Left renal pelvis (tissue), 4 donors: ENCODE results near the gene PPARD. TPM values are rescaled to one million over a fixed set of nuclear protein-coding genes. Genes with fewer than 3 reads are reported as not detected.
"Not testable (repeated sequence)": the region's sequence is repeated elsewhere in the genome, so short reads cannot be mapped to it uniquely, and the experiment has no call there.

Source experiments
- DNase-seq, 4 donors: peaks; one replicate each; pipeline ENCODE4 v3.0.0-alpha.2; 2013; ENCODE audit warnings: low read depth in 4 of 4, low spot score in 3 of 4
- polyA plus RNA-seq, 4 donors: library from polyadenylated mRNA; unstranded; fragments of 120-200 nt; gene quantifications; one replicate each; pipeline ENCODE4 v1.2.1, GENCODE V29; 2013; ENCODE audit not compliant: insufficient read length in 4 of 4

The PPARD gene
- polyA plus RNA-seq, 4 donors: 21.0 to 26.4 (median 23.3) TPM

DNA sequence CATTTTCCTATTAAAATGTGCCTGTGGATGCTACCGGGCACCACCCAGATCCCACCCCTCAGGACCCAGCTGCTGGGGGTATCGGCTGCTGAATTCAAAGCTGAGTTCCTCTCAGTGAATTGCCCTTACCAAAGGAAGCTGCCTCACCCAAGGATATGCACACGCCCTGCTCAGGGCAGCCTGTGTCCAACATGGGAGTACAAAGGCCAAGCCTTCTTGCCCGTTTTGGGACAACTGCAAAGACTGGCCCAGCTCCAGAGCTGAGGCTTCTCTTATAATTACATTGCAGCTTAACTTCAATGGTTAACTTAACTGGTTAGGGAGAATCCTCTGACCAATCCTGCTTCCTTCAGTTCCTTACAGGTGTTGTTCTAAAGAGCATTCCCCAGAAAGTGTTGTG is 89.9 kb downstream of the PPARD start:
- DNase-seq: no peak

DNA sequence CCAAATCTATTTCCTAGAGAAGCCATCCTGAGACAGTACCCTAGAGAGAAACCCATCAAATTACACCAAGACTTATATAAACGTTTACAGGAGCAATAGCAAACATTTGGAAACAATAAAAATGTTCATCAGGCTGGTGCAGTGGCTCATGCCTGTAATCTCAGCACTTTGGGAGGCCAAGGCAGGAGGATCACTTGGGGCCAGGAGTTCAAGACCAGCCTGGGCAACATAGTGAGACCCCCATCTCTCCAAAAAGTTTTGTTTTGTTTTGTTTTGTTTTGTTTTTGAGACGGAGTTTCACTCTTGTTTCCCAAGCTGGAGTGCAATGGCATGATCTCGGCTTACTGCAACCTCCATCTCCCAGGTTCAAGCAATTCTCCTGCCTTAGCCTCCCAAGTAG is 90.3 kb downstream of the PPARD start:
- DNase-seq: not testable (repeated sequence)

DNA sequence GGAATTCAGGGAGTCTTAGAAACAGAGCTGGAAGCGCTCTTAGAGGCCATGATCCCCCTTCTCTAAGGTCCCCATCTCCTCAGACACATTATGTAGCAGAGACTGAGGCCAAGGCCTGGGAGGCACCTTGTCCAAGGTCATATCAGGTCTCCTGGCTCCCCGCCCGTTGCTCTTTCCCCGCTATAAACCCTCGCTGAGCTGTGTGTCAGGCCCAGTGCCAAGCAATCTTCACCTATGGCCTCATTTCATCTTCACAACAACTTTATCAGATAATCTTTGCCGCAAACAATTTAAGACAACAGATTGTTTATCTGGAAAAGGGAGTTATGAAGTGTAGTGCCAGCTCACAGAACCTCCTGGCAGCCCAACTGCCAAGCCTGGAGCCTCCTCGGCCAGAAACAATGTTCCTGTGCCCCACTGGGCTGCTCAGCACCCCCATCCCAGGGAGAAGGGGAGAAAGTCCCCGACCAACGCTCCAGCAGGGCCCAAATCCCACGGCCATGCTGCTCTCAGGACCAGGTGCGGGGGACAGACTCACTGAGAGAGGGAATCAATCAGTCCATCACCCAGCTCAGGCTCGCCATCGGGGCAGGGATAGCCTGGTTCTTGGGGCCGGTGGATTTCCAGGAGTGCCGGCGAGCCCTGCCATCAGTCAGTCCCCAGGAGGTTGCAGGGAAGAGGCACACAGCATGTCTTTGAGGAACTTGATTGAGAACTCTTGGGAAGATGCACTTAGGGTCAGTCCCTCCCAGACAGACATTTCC is 92.9 kb downstream of the PPARD start:
- no peak for DNase-seq

DNA sequence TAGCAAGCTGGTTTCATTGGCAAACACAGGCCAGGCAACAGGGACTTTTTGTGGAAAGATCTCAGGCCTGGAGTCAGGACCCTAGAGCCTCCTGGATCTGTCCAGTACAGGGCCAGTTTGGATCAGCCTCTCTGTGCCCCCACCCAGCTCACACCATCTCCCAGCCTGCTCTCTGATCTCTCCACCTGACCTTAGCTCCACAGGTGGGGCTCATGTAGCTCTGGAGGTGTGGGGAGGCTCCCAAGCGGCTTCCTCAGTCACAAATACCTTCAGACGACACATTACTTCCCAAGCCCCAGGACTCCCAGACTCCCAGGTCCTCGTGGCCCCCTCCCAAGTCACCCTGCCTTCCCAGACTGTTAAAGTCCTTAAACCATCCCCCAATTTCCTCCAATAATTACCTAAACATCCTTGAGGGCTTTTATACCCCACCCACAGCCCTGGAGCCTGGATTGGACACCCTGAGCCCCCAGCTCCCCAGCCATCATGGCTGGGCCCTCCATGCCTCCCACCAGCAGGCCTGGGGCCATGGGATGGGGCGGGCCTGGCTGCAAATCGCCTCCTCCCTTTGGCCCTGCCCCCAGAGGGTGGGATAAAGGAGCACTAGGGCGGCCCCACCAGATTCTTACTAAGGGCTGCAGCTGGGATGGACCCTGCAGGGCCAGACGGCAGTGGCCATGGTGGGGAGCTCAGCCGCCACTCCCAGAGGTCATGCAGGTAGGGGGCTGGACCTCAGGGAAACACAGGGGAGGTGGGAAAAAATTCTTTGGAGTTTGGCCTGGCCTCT is 93.9 kb downstream of the PPARD start:
- DNase-seq: no peak

DNA sequence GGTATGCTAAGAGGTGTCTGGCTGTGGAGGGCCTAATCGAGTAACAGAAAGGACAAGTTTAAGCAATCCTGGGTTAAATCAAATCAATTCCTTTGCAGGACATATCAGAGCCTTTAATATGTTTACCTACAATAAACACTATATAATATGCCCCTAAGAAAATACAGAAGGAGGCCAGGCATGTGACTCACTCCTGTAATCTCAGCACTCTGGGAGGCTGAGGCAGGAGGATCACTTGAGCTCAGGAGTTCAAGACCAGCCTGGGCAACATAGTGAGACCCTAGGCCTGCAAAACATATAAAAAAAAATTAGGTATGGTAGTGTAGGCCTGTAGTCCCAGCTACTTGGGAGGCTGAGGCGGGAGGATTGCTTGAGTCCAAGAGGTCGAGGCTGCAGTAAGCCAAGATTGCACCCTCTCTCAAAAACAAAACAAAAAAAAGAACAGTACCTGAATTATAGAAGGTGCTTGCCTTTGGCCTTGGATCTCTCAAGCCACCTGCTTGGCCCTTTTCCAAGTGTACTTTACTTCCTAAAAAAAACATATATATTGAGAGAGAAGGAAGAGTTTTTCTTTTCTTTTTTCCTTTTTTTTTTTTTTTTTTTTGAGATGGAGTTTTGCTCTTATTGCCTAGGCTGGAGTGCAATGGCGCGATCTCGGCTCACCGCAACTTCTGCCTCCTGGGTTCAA is 96.2 kb downstream of the PPARD start:
- not testable (repeated sequence) for DNase-seq

DNA sequence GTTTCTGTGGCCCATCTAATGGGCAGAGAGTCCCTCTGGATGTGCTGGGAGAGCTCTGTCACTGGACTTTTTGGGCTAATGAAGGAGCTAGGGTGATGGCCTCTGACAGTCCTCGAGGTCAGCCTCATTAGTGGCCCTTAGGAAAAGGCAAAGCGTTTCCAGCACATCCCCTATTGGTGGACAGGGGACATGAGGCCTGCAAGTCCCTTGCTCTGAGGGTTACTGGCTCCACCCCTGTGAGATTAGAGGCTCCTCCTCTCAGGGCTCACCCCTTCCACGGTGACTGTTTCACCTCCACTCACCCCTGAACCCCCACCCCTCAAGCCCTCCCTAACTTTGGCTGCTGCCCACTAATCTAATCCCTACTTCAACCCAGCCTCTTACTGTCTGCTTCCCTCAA is 97.0 kb downstream of the PPARD start:
- DNase-seq: no peak

DNA sequence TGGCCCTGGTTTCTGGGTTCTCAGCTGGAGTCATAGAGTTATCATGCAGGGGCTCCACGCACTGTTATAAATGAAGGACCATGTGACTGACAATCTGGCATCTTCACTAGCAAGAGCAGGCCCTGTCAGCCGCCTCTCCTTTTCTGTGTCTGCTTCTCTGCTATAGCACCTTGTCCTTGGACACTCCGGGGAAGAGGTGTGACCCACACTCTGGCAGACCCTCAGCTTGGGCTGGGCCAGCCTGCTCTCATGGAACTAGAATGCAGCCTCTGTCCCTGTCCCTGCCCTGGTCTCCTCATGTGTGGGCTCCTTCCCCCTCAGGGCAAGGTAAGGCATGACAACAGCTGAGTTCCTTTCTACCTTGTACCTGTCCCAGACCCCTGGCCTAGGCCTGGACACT is 98.8 kb downstream of the PPARD start:
- DNase-seq: no peak

DNA sequence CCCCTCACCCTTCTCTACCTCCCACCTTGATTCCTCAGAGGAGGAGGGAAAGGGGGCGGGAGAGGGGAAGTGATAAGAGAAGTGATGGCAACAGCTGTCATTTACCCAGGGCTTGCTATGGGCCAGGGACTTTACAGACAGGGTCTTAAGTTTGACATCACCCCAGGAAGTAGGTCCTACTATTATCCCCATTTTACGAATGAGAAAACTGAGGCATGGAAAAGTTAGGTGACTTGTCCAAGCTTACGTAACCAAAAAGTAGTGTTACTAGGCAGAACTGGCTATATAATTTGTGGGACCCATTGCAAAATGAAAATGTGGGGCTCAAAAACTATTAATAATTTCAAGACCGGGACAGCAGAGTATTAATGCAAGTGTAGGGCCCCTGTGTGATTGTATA is 99.3 kb downstream of the PPARD start:
- no peak for DNase-seq

DNA sequence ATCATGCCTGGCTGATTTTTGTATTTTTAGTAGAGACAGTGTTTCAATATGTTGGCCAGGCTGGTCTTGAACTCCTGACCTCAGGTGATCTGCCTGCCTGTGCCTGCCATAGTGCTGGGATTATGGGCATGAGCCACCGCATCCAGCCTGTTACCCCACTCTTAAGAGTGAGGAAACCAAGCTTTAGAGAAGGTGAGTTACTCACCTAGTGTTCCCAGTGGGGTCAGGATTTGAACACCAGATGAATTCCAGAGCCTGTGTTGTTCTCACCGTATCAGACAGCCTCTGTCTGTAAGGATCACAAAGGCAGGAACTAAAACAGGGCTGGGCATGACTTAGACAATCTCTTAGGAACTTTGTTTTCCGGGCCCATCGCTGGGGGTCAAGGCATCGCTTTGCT is 100.3 kb downstream of the PPARD start:
- DNase-seq: no peak

DNA sequence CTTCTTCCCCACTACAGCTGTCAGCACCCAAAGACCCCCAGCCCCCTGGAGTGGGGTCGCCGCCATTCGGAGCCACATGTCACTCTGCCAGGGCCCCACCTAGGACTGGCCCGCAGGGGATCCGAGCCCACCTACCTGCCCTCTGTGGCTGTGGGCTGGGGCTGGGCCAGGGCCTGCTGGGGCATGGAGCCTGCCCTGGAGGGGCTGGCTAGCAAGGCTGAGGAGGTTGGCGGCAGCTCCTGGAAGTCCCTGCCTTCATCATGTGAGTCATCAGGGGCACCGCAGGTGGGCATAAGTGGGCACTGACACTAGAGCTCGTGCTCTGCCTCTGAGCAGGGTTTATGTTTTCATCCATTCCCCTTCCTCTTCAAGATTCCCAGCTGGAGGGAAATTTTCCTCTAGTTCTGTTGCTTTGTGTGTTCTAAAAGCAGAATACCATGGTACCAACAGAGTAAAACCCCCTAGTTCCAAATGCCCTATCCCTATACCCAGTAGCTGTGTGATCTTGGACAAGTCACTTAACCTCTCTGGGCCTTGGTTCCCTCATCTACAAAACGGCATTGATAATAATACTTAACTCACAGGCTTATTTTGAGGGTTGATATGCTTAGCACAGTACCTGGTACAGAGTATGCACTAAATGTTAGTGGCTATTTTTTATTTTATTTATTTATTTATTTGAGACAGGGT is 101.1 kb downstream of the PPARD start:
- DNase-seq: no peak

DNA sequence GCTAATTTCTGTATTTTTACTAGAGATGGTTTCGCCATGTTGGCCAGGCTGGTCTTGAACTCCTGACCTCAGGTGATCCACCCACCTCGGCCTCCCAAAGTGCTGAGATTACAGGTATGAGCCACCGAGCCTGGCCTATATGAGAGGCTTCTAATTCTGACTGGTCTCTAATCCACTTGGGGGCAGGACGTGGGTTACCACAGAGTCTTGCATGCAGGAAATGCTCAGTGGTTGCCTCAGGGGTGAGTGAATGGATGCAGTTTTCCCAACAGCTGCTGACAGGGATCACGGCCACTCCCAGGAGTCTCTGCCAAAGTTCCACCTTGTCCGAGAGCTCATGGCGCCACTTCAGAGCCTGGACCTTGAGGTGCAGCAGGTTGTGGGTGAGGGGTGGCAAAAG is 103.3 kb downstream of the PPARD start:
- DNase-seq: no peak

DNA sequence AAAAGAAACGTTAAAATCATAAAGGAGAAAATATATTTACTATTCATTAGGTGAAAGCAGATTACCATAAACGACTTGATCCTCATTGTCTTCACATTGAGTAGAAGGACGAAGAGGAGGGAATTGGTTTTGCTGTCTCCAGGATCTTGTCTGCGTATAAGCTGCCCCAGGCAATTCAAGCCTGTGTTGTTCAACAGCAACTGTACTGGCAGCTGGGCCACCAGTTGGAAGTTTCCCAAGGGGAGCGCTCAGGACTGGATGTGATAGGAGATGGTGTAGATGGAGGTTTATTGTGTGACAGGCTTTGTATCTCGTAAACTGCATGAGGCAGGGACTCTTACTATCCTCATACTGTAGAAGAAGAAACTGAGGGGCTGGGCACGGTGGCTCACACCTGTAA is 105.8 kb downstream of the PPARD start:
- DNase-seq: no peak

DNA sequence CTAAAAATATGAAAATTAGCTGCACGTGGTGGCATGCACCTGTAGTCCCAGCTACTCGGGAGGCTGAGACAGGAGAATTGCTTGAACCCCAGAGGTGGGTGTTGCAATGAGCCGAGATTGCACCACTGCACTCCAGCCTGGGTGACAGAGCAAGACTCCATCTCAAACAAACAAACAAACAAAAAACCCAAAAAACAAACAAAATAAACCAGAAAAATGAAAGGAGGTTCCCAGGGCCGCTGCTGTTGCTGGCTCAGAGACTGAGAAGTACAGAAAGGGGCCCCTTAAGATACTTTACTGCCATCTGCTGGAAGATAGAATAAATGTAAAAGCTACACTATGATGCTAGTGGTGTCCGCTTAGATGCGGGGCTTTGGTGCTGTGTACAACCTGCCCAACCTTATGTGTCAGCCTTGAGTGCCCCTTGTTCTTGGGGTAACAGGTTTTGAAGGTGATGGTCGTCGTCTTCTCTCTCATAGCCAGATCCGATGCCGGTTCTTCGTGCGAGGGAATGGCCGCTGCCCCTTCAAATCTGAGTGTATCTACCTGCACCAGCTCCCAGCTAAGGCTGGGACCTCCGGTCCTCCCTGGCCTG is 107.0 kb downstream of the PPARD start:
- DNase-seq: peak in 2 of 4 donors; percentile 52 to 57

DNA sequence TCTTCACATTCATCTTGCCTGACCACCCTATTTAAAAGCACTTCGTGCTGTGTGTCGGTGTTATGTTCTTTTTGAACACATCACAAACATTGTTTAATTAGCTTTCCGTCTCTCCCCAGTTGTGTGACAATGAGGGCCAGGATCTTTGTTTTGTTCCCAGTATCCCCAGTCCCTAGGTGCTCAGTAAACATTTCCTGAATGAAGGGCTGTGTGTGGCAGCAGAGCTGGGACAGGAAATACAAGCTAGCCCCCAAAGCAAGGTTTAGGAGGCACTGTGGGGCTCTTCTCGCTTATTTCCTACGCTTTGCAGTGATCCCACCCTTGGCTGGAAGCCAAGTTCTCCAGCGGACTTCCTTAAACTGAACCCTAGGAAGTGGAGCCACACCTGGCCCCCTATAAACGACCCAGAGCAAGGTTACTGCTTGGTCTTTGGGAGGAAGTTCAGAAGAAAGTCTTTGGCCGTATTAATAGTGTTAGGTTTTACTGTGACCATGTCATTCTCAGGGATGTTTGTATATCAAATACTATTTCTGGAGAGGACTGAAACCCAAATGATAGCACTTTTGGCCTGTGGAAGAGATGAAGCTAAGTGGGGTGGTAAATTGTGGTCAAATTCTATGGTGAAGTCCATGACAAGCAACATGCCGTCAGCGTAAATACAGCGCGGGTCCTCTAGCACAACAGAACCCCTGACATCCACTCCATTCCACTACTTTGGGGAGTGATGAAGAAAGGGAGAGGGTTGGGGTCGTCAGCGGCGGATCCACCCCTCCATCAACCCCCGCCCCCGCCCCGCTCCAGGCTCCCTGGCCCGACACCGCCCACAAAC is 109.2 kb downstream of the PPARD start:
- no peak for DNase-seq

DNA sequence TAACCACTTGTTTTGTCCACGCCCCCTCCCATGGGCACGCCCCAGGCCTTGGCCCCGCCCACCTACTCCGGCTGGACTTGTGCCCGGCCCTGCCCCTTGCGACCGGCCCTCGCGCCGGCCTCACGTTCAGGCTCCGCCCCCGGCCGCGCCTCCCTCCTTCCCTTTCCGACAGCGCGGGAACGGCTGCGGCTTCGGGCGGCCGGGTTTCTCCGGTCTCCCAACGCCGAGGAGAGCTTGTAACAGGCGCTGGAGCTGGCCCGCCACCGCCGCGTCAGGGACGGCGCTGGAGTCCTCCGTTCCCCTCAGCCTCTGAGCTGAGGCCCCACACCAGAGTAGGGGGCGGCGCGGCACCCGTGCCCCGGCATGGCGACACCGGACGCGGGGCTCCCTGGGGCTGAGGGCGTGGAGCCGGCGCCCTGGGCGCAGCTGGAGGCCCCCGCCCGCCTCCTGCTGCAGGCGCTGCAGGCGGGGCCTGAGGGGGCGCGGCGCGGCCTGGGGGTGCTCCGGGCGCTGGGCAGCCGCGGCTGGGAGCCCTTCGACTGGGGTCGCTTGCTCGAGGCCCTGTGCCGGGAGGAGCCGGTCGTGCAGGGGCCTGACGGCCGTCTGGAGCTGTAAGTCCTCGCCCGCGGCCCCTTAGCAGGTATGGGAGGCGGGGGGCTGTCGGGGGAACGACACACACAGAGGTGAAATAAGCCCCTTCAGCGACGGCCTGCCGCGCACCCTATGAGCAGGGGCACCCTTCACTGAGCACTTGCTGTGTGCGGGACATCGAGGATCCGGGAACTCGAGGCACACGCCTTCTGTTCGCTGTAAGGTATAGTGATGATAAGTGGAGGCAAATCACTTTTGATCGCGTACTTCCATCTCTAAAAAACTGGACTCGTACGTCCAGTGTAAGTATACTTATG is 110.1 kb downstream of the PPARD start, which contains the start of gene FANCE:
FANCE (plus strand) TSS at position 156 of the 908 bp plus-strand sequence; CDS start at position 364, 208 bp downstream.
- peak; percentile 78 to 91 (median 87) for DNase-seq

DNA sequence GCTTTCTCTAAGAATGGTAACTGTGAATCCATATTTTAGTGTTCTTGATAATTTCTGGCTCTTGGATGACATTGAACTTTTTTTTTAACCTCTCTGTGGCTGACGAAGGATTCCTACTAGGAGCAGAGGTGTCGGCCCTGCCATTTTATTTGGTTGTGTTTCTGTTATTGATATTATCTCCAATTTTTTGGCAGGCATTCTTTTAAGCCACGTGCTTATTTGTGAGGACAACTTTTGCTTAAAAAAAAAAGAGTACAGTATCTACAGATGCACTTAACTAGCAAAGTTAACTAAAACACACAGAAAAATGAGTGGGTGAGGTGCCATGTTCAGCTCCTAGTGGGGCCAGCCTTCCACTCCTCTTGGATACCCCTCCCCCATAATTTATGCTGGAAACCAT is 110.9 kb downstream of the PPARD start:
- no peak for DNase-seq

DNA sequence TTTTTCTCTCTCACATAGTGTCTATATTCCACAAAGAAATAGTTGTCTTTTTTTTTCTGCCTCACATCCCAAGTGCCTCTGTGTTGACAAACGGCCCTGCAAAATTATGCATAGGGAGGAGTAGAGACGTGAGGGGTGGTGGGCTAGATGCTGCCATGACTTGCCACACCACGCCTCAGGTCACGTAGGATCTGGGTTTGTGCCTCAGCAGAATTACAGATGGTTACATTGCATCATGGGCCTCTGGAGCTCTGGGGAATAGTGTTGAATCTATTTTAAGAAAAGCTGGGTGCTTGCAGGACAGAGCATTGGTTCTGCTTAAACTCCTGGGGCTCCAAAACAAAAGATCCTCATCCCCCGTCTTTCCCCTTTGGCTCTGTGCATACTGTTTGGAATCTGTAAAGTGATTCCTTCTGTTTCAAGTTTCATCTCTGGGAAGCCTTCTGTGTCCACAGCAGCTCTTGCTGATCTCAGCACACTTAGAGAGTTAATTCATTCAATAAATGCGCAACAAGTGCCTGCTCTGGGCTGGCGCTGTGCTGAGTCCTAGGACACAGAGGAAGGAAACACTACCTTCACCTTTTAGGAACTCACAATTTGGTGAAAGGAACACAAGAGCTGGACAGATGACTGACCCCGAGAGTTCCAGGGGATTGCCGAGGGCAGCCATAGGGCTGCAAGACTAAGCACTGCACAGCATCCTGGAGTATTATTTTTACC is 112.2 kb downstream of the PPARD start:
- DNase-seq: no peak

DNA sequence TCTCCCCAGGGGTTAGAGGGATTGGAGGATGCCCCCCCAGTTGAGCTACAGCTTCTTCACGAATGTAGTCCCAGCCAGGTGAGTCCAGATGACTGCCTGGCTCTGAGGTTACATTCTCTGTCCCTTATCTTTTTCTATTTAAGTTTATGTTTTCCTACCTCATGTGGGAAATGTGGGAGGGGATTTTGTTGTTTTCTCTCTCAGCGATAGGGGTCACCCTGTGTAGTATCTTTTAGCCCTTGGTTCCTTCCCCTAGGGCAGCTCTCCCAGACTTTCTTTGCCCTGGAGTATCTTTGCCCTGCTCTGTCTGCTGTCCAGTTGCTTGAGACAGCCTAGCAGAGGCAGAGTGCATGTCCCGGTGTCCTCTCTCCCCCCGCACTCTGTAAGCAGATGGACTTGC is 115.5 kb downstream of the PPARD start:
- DNase-seq: no peak
